ENCODE measurements around the gene REEP3.

DNA sequence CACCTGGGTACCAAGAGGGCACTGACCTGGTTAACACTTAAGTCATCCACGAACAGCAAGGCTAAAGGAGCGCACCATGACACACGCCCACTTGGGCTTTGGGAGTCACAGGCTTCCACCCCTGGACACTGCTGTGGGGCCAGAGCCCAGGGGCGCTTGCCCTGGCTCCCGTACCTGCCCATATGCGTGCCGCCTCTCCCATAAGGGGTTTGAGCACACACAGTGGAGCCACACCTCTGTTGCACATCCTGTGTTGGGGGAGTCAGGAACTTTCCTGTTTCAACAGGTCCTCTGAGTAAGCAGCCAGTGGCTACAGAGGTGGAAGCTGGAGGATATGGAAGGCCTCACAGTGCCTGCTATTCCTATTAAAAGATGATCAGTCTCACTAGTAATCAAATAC is 152.0 kb downstream of the REEP3 start:
- TF ChIP-seq, protein P1, sequence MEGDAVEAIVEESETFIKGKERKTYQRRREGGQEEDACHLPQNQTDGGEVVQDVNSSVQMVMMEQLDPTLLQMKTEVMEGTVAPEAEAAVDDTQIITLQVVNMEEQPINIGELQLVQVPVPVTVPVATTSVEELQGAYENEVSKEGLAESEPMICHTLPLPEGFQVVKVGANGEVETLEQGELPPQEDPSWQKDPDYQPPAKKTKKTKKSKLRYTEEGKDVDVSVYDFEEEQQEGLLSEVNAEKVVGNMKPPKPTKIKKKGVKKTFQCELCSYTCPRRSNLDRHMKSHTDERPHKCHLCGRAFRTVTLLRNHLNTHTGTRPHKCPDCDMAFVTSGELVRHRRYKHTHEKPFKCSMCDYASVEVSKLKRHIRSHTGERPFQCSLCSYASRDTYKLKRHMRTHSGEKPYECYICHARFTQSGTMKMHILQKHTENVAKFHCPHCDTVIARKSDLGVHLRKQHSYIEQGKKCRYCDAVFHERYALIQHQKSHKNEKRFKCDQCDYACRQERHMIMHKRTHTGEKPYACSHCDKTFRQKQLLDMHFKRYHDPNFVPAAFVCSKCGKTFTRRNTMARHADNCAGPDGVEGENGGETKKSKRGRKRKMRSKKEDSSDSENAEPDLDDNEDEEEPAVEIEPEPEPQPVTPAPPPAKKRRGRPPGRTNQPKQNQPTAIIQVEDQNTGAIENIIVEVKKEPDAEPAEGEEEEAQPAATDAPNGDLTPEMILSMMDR (conservative IDR thresholded peaks at IDR 0.05 in 1 of 2, IDR thresholded peaks at IDR 0.05 in 1 of 2; ENCODE audit: low read depth in 1 of 2, low read length in 2 of 2), result no peak
- TF ChIP-seq EZH2 (IDR thresholded peaks at IDR 0.05; ENCODE audit: low read length, missing control alignments), result no peak

All from fibroblast of lung (primary cell).